Adrenal gland (tissue), 5 donors: ENCODE measurements around the gene DAB2IP.

Experiments used
- CTCF ChIP-seq, 6 experiments: fragments of 450-650 bp in 4 of 6; fragments of 200-600 bp in 2 of 6; sonication (generic) in 1 of 6; IDR thresholded peaks; 1 replicate in 5 of 6; 2 replicates in 1 of 6; pipeline versions ENCODE4 v1.5.1 to v1.8.0; 2016 to 2021; ENCODE audit warnings: antibody characterized with exemption in 6 of 6, mild to moderate bottlenecking in 2 of 6, moderate library complexity in 1 of 6
- POLR2A ChIP-seq, 2 donors: fragments of 450-650 bp; IDR thresholded peaks; one replicate each; pipeline ENCODE4 v1.6.1; 2017; ENCODE audit warnings: antibody characterized with exemption in 2 of 2, mild to moderate bottlenecking in 2 of 2, moderate library complexity in 1 of 2
- donor health status: DM: no; HTN: no; CAD: no.

- TF ChIP-seq CTCF (IDR thresholded peaks at IDR 0.05) (no peak), POLR2A (IDR thresholded peaks at IDR 0.05) (no peak)
These were observed 62.1 kb downstream of the DAB2IP start for GRCh38 chr9:121713400-121714070.
